Activated naive CD4-positive, alpha-beta T cell treated with anti-CD3 and anti-CD28 coated beads, Interleukin-2, amount 50 U/mL, for 16 hours (primary cell): Measurements from ENCODE around the gene ALDH9A1.

ENCODE experiments used
- DNase-seq: peaks from one replicate; pipeline ENCODE4 v3.0.0-alpha.2; 2020

The ALDH9A1 gene

GRCh38 chr1:165616987-165617546 lies 81.3 kb downstream of the ALDH9A1 start:
- DNase-seq = no peak

- DNase-seq = no peak
These were observed 82.2 kb downstream of the ALDH9A1 start for GRCh38 chr1:165616054-165616612.
